Subcutaneous adipose tissue (tissue), 4 donors: Measurements from ENCODE around the gene GPC5. TPM values are rescaled to one million over a fixed set of nuclear protein-coding genes. Genes with fewer than 3 reads are reported as not detected.

Source experiments
- total RNA-seq, 4 donors: library from RNA; depleted of rRNA; stranded (reverse); fragments of >200 nt; gene quantifications; one replicate each; pipeline ENCODE4 v1.1.0, GENCODE V29; 2016
- TF ChIP-seq, protein P1 (sequence below): fragments of 450-650 bp; IDR thresholded peaks from one replicate; pipeline ENCODE4 v1.5.1; 2016; ENCODE audit warnings: low read depth, mild to moderate bottlenecking, control low read depth, antibody characterized with exemption, moderate library complexity

Gene GPC5
- total RNA-seq, 4 donors from 2014 or later = 0.16 to 0.44 TPM; not detected in 2

DNA sequence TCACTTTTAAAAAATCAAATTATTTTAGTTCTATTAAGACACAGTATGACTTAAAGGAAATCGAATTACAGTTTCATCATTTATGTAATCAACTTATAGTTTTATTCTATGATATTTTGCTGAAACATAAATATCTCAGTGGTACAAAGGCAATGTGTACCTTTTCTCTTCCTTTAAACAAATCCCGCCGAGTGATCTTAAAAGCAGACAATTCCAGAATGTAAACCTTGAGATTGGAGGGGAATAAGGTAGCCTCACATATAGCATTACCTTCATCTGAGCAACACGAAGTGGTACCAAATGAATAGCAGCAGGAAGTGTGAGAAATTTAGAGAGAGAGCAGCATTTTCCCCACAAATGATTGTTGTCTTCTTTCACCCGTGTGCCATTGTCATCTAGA is 986.0 kb downstream of the GPC5 start:
- TF ChIP-seq, protein P1, sequence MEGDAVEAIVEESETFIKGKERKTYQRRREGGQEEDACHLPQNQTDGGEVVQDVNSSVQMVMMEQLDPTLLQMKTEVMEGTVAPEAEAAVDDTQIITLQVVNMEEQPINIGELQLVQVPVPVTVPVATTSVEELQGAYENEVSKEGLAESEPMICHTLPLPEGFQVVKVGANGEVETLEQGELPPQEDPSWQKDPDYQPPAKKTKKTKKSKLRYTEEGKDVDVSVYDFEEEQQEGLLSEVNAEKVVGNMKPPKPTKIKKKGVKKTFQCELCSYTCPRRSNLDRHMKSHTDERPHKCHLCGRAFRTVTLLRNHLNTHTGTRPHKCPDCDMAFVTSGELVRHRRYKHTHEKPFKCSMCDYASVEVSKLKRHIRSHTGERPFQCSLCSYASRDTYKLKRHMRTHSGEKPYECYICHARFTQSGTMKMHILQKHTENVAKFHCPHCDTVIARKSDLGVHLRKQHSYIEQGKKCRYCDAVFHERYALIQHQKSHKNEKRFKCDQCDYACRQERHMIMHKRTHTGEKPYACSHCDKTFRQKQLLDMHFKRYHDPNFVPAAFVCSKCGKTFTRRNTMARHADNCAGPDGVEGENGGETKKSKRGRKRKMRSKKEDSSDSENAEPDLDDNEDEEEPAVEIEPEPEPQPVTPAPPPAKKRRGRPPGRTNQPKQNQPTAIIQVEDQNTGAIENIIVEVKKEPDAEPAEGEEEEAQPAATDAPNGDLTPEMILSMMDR = no peak

DNA sequence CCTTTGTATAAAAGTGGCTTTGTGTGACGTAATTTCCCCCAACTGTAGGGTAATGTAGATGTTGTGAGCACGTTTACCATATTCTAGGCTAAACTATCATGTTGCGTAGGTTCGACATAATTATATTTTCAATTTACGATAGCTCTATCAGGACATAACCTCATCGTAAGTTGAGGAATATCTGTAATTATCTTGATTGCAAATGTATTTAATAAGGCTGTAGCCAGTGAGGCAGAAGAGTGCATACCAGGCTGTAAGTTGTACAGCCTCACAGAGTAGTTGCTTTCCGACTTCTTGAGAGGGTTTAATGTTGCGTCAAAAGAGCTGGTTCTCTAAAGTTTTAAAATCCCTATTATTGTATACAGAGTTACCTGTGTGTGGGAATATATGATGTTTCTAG is 988.8 kb downstream of the GPC5 start:
- TF ChIP-seq, protein P1 = no peak

DNA sequence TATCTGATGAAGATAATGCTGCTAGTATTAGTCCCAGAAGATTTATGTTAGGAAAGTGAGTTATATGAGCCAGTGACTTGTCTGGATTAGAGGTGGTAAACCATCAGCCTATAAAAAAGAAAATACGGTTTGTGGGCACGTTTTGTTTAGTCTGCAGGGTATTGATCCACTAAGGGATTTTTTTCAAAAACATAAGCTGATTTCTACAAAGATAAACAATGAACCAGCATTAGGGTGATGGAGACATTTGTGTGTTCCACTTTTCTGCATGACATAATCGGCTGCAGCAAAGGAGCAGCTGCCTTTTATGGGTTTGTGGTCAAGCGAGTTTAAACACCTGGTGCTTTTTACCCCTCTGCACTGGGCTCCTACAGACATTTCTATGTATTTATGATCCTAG is 991.8 kb downstream of the GPC5 start:
- TF ChIP-seq, protein P1 = no peak

DNA sequence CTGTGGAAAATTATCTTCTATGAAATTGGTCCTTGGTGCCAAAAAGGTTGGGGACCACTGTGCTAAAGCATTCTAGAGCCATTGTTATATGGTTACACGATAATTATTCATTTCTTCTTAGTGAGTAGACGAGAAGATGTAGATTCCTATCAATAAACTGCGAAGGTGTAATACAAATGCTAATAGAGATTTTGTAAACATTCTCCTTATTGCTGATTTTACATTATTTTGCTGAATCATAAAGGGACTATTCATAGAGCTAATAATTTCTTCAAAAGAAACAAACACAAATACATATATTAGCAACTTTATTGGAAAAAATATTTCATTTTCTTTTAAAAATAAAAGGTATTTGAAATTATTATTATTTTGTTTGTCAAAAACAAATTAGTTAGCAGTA is 1005.2 kb downstream of the GPC5 start:
- TF ChIP-seq, protein P1 = no peak

DNA sequence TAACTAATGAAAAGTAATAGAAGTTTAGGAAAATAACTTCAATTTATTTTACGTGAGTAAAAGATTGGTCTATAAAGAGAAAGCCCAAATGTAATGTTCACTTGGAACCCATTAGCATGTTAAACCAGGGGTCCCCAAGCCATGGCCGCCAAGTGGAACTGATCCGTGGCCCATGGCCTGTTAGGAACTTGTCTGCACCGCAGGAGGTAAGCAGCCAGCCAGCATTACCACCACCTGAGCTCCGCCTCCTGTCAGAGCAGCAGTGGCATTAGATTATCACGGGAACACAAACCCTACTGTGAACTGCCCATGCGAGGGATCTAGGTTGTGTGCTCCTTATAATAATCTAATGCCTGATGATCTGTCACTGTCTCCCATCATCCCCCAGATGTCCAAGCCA is 1009.4 kb downstream of the GPC5 start:
- TF ChIP-seq, protein P1 = no peak

DNA sequence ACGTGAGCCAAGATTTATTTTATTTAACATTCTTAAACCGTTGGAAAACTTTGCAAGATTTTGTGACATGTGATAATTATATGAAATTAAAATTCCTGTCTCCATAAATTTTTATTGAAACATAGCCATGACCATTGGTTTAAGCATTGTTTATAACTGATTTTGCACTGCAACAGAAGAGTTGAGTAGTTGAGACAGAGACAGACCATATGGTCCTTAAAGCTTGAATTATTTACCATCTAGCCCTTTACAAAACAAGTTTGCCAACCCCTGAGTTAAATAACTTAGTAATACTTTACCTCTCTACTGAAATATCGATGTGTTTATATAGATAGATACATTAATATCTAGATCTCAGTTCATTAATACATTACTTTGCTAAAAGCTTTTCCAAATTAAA is 1014.1 kb downstream of the GPC5 start:
- TF ChIP-seq, protein P1 = no peak

DNA sequence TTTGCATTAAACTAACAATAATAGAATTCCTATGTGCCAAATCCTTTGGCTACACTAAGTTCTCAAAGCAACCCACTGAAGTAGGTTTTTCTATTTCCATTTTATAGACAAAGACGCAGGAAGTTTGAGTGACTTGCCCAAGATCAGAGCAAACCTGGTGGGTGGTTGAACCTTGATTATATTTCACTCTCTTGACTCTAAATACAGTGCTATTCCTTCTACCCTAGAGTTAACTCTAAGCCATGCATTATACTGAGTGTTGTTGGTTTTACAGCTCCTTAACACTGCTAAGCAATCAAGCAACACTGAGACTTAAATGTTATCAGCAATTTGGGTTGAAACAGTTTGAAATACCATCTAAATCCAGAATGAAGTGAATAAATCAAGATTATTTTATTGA is 1014.6 kb downstream of the GPC5 start:
- TF ChIP-seq, protein P1 = no peak
